ENCODE data around the gene DPH7.
"Not testable (repeated sequence)": the region's sequence is repeated elsewhere in the genome, so short reads cannot be mapped to it uniquely, and the experiment has no call there.

The DPH7 gene

GRCh38 chr9:137578518-137579258, at the start of gene DPH7:
Gene DPH7 (minus strand): TSS chr9:137578925. CDS start chr9:137578777, 148 bp downstream.
- peak; percentile 91 to 95 for DNase-seq

- not testable (repeated sequence) for DNase-seq
Observed at GRCh38 chr9:137627406-137627805, 48.7 kb upstream of the DPH7 start.

- DNase-seq = no peak
Observed at GRCh38 chr9:137626464-137626863, 47.7 kb upstream of the DPH7 start.

- DNase-seq = not testable (repeated sequence)
Observed at GRCh38 chr9:137622211-137622610, 43.5 kb upstream of the DPH7 start.

- DNase-seq = no peak
Observed at GRCh38 chr9:137621131-137621757, 42.5 kb upstream of the DPH7 start.

- DNase-seq = no peak
Observed at GRCh38 chr9:137620581-137620980, 41.9 kb upstream of the DPH7 start.

GRCh38 chr9:137620048-137620405, 41.3 kb upstream of the DPH7 start:
- DNase-seq = no peak

- no peak for DNase-seq
Observed at GRCh38 chr9:137619240-137620047, 40.7 kb upstream of the DPH7 start.

- DNase-seq = peak; percentile 82 to 90
Observed at GRCh38 chr9:137618105-137619067, 39.7 kb upstream of the DPH7 start, which contains the start of gene EHMT1. Gene EHMT1 (plus strand): TSS chr9:137619005. CDS start chr9:137619029, 24 bp downstream.

GRCh38 chr9:137615387-137615871, 36.7 kb upstream of the DPH7 start:
- DNase-seq = no peak

- DNase-seq = no peak
Observed at GRCh38 chr9:137614631-137615386, 36.1 kb upstream of the DPH7 start.

- no peak for DNase-seq
Observed at GRCh38 chr9:137613738-137614523, 35.2 kb upstream of the DPH7 start.

GRCh38 chr9:137613259-137613658, 34.5 kb upstream of the DPH7 start:
- no peak for DNase-seq

- DNase-seq = no peak
Observed at GRCh38 chr9:137612741-137613142, 34.0 kb upstream of the DPH7 start.

GRCh38 chr9:137611623-137612609, 33.2 kb upstream of the DPH7 start:
- no peak for DNase-seq

GRCh38 chr9:137610944-137611343, 32.2 kb upstream of the DPH7 start:
- no peak for DNase-seq

- DNase-seq = no peak
Observed at GRCh38 chr9:137607141-137607857, 28.6 kb upstream of the DPH7 start.

- no peak for DNase-seq
Observed at GRCh38 chr9:137606734-137607138, 28.0 kb upstream of the DPH7 start.

Measured in NCI-H524 (cell line).